Fibroblast of lung (primary cell): ENCODE measurements around the gene NOL4L. TPM values are rescaled to one million over a fixed set of nuclear protein-coding genes. Genes with fewer than 3 reads are reported as not detected.

ENCODE experiments used
- DNase-seq, 2 donors: peaks; one replicate each; pipeline versions ENCODE4 v3.0.0 to v3.0.0-alpha.2; 2010; ENCODE audit warnings: low read depth in 2 of 2
- H2AFZ ChIP-seq: 2 replicates; pipeline ENCODE4 v1.5.1; 2012; ENCODE audit warnings: low read length, control low read depth, inconsistent platforms
- H3K27ac ChIP-seq: 2 replicates; pipeline ENCODE4 v1.5.1; 2011; ENCODE audit warnings: low read length, control low read depth; ENCODE audit not compliant: insufficient read depth
- H3K27me3 ChIP-seq: 2 replicates; pipeline ENCODE4 v1.5.1; 2011; ENCODE audit warnings: mild to moderate bottlenecking, low read length; ENCODE audit not compliant: control insufficient read depth, insufficient read depth
- H3K36me3 ChIP-seq: 2 replicates; pipeline ENCODE4 v1.5.1; 2011; ENCODE audit warnings: low read length; ENCODE audit not compliant: control insufficient read depth, insufficient read depth
- H3K4me1 ChIP-seq: 2 replicates; pipeline ENCODE4 v1.5.1; 2011; ENCODE audit warnings: low read length; ENCODE audit not compliant: control insufficient read depth, insufficient read depth; ENCODE audit errors: extremely low read depth
- H3K4me2 ChIP-seq: 2 replicates; pipeline ENCODE4 v1.5.1; 2011; ENCODE audit warnings: low read length, control low read depth; ENCODE audit not compliant: insufficient read depth; ENCODE audit errors: extremely low read depth
- H3K4me3 ChIP-seq, 4 experiments: fragments of 200-600 bp in 1 of 4; sonication (generic) in 1 of 4; replicated peaks in 1 of 4; 2 replicates each; pipeline ENCODE4 v1.5.1; 2011 to 2016; ENCODE audit warnings: low read length in 4 of 4, low read depth in 3 of 4, mild to moderate bottlenecking in 3 of 4, control low read depth in 2 of 4, inconsistent platforms in 1 of 4, mixed read lengths in 1 of 4; ENCODE audit not compliant: insufficient read depth in 1 of 4; ENCODE audit errors: control extremely low read depth in 1 of 4
- H3K79me2 ChIP-seq: 2 replicates; pipeline ENCODE4 v1.5.1; 2012; ENCODE audit warnings: mild to moderate bottlenecking, low read length, inconsistent platforms; ENCODE audit not compliant: control insufficient read depth, insufficient read depth
- H3K9ac ChIP-seq: 2 replicates; pipeline ENCODE4 v1.5.1; 2011; ENCODE audit warnings: mild to moderate bottlenecking, low read length, control low read depth; ENCODE audit not compliant: insufficient read depth
- H3K9me3 ChIP-seq: 2 replicates; pipeline ENCODE4 v1.5.1; 2012; ENCODE audit warnings: low read depth, low read length; ENCODE audit not compliant: control insufficient read depth, insufficient read depth
- H4K20me1 ChIP-seq: 2 replicates; pipeline ENCODE4 v1.5.1; 2011; ENCODE audit warnings: low read length; ENCODE audit not compliant: control insufficient read depth, insufficient read depth; ENCODE audit errors: extremely low read depth
- EZH2 ChIP-seq: IDR thresholded peaks from 2 replicates; pipeline ENCODE4 v1.5.1; 2012; ENCODE audit warnings: low read length, control low read depth, mild to moderate bottlenecking; ENCODE audit errors: missing control alignments
- polyA plus RNA-seq, 2 donors: library from polyadenylated mRNA; depleted of rRNA in 1 of 2; stranded (reverse) in 1 of 2; unstranded in 1 of 2; fragments of >200 nt; gene quantifications; 2 replicates each; pipeline ENCODE4 v1.2.1, GENCODE V29; 2011 to 2012; ENCODE audit warnings: missing spikeins in 1 of 2
- total RNA-seq: library from RNA; depleted of rRNA; stranded (reverse); fragments of >200 nt; gene quantifications from 2 replicates; pipeline ENCODE4 v1.2.1, GENCODE V29; 2014
- TF ChIP-seq, protein P1 (sequence below), 2 donors: IDR thresholded peaks in 1 of 2; conservative IDR thresholded peaks in 1 of 2; 1 replicate in 1 of 2; 2 replicates in 1 of 2; pipeline ENCODE4 v1.5.1; 2011 to 2012; ENCODE audit warnings: low read length in 2 of 2, control low read depth in 1 of 2, inconsistent platforms in 1 of 2, low read depth in 1 of 2, mild to moderate bottlenecking in 1 of 2

Gene NOL4L
- total and polyA plus RNA-seq, 2 donors (not counting 1 experiment from before 2014, with no cell fraction given), result 3.2 to 4.0 TPM

DNA sequence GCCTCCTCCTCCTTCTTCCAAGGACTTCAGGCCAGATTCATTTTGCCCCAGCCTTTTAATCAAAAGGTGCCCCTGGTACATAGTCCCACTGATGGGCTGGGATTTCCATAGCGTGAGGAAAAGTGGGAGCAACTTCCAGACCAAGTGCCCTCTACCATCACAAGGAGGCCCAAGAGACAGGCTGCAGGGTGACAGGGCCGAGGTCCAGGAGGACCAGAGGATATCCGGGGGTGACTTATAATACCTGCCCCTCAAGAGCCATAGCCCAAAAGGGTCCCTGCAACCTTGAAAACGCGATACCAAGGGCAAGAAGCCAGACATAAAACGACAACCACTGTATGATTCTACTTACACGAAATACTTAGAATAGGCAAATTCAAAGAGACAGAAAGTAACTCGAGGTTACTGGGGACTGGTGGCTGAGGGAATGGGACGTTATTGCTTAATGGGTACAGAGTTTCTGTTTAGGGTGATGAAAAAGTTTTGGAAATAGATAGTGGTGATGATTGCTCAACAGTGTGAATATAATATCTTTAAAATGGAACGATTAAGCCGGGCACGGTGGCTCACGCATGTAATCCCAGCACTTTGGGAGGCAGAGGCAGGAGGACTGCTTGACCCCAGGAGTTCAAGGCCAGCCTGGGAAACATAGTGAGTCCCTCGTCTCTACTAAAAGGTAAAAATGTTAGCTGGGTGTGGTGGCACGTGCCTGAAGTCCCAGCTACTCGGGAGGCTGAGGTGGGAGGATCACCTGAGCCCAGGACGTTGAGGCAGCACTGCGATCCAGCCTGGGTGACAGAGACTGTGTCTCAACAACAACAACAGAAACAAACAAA, 71.9 kb downstream of the NOL4L start:
- Histone ChIP-seq H3K9me3 (no peaks in the 10 kb centered on the region), H3K36me3 (no peaks in the 10 kb centered on the region), H3K9ac (no peak overlapping the region), H3K79me2 (no peaks in the 10 kb centered on the region), H4K20me1 (no peaks in the 10 kb centered on the region), H3K4me2 (no peak overlapping the region), H3K27me3 (no peaks in the 10 kb centered on the region), H2AFZ (no peak overlapping the region), H3K4me3 (no peak overlapping the region), H3K4me1 (no peaks in the 10 kb centered on the region), H3K27ac (no peak overlapping the region)
- TF ChIP-seq, protein P1, sequence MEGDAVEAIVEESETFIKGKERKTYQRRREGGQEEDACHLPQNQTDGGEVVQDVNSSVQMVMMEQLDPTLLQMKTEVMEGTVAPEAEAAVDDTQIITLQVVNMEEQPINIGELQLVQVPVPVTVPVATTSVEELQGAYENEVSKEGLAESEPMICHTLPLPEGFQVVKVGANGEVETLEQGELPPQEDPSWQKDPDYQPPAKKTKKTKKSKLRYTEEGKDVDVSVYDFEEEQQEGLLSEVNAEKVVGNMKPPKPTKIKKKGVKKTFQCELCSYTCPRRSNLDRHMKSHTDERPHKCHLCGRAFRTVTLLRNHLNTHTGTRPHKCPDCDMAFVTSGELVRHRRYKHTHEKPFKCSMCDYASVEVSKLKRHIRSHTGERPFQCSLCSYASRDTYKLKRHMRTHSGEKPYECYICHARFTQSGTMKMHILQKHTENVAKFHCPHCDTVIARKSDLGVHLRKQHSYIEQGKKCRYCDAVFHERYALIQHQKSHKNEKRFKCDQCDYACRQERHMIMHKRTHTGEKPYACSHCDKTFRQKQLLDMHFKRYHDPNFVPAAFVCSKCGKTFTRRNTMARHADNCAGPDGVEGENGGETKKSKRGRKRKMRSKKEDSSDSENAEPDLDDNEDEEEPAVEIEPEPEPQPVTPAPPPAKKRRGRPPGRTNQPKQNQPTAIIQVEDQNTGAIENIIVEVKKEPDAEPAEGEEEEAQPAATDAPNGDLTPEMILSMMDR (conservative IDR thresholded peaks at IDR 0.05 in 1 of 2, IDR thresholded peaks at IDR 0.05 in 1 of 2; ENCODE audit: low read depth in 1 of 2, low read length in 2 of 2), result no peak
- TF ChIP-seq EZH2, result no peak
- DNase-seq, result no peak

DNA sequence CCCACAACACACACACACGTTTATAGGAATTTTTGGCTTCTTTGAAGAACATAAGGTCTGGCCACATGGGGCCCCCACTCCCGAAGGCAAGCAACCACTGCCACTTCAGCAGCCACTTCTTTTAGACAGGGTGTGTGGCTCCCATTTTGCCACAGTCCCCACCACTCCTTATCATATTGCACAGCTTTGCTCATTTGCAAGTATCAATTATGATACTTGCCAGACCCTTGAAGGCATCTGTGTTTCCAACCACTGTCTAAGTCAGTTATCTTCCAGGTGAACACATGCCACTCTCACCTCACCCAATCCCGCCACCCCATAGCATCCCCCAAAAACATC, 73.1 kb downstream of the NOL4L start:
- H3K4me2 ChIP-seq, result no peak overlapping the region
- H3K79me2 ChIP-seq, result no peaks in the 10 kb centered on the region
- H3K4me1 ChIP-seq, result no peaks in the 10 kb centered on the region
- no peak overlapping the region for H3K27ac ChIP-seq
- no peak for DNase-seq
- no peaks in the 10 kb centered on the region for H3K36me3 ChIP-seq
- H3K27me3 ChIP-seq, result no peaks in the 10 kb centered on the region
- no peak overlapping the region for H2AFZ ChIP-seq
- no peak overlapping the region for H3K9ac ChIP-seq
- H4K20me1 ChIP-seq, result no peaks in the 10 kb centered on the region
- no peaks in the 10 kb centered on the region for H3K9me3 ChIP-seq
- no peak overlapping the region for H3K4me3 ChIP-seq
- TF ChIP-seq, protein P1 (conservative IDR thresholded peaks at IDR 0.05 in 1 of 2, IDR thresholded peaks at IDR 0.05 in 1 of 2; ENCODE audit: low read depth in 1 of 2, low read length in 2 of 2), result no peak
- no peak for TF ChIP-seq EZH2

DNA sequence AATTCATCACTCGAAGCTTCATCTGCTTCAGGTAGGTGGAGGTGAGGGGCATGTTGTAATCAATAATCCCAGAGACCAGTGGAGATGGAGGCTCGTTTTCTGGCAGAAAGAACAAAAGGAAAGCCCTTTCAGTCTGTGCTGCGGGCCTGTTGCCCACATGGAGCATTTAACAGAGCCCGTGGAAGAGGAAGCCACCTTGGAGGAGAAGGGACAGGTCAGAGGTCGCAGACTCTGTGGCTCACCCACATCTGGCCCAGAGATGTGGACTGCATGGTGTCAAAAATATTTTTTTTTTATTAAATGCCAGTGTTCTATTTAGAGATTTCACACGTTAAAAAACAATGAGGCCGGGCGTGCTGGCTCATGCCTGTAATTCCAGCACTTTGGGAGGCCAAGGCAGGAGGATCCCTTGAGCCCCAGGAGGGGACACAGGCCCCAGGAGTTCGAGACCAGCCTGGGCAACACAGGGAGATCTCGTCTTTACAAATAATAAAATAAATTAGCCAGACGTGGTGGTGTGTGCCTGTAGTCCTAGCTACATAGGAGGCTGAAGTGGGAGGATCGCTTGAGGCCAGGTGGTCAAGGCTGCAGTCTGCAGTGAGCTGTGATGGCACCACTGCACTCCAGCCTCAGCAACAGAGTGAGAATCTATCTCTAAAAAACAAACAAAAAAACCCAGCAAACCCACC, 73.6 kb downstream of the NOL4L start:
- TF ChIP-seq EZH2, result no peak
- TF ChIP-seq, protein P1 (conservative IDR thresholded peaks at IDR 0.05 in 1 of 2, IDR thresholded peaks at IDR 0.05 in 1 of 2; ENCODE audit: low read depth in 1 of 2, low read length in 2 of 2), result no peak
- H3K36me3 ChIP-seq, result no peaks in the 10 kb centered on the region
- H3K9me3 ChIP-seq, result no peaks in the 10 kb centered on the region
- H3K9ac ChIP-seq, result no peak overlapping the region
- no peak overlapping the region for H3K27ac ChIP-seq
- no peak overlapping the region for H3K4me2 ChIP-seq
- H3K27me3 ChIP-seq, result no peaks in the 10 kb centered on the region
- no peaks in the 10 kb centered on the region for H4K20me1 ChIP-seq
- DNase-seq, result no peak
- H3K4me3 ChIP-seq, result no peak overlapping the region
- no peak overlapping the region for H2AFZ ChIP-seq
- no peaks in the 10 kb centered on the region for H3K4me1 ChIP-seq
- no peaks in the 10 kb centered on the region for H3K79me2 ChIP-seq
